Progenitor cell of endocrine pancreas (in vitro differentiated cells): ENCODE data around the gene TBX21. TPM values are rescaled to one million over a fixed set of nuclear protein-coding genes. Genes with fewer than 3 reads are reported as not detected.

Experiments
- DNase-seq: peaks from one replicate; pipeline ENCODE4 v3.0.0; 2021; ENCODE audit warnings: low spot score; ENCODE audit not compliant: unreplicated experiment
- H3K27ac Mint-ChIP-seq: 2 replicates; pipeline ENCODE4 v1.8.0; 2021; ENCODE audit warnings: mild to moderate bottlenecking, moderate library complexity, mixed read lengths
- H3K27me3 Mint-ChIP-seq: 2 replicates; pipeline ENCODE4 v1.8.0; 2021; ENCODE audit warnings: mixed read lengths
- H3K36me3 Mint-ChIP-seq: 2 replicates; pipeline ENCODE4 v1.8.0; 2022; ENCODE audit warnings: mixed read lengths; ENCODE audit not compliant: insufficient read depth
- H3K4me1 Mint-ChIP-seq: 2 replicates; pipeline ENCODE4 v1.8.0; 2021; ENCODE audit warnings: low read depth, mixed read lengths
- H3K4me3 Mint-ChIP-seq: 2 replicates; pipeline ENCODE4 v1.8.0; 2021; ENCODE audit warnings: low read depth, mild to moderate bottlenecking, moderate library complexity, mixed read lengths
- H3K9me3 Mint-ChIP-seq: 2 replicates; pipeline ENCODE4 v1.8.0; 2021; ENCODE audit warnings: low read depth, mixed read lengths
- total RNA-seq: library from RNA; stranded (reverse); gene quantifications from 2 replicates; pipeline ENCODE4 v1.2.1, GENCODE V29; 2021
- TF ChIP-seq, protein P1 (sequence below): fragments of 200-600 bp; sonication (generic); IDR thresholded peaks from one replicate; pipeline ENCODE4 v1.5.0; 2021; ENCODE audit warnings: antibody characterized with exemption, mild to moderate bottlenecking; ENCODE audit not compliant: unreplicated experiment

The TBX21 gene
- total RNA-seq, 1 donor from 2014 or later = not detected

GRCh38 chr17:47721725-47722124, 11.3 kb upstream of the TBX21 start:
- Mint-ChIP-seq H3K4me1 (no peaks in the 10 kb centered on the region), H3K27ac (no peak overlapping the region), H3K36me3 (no peaks in the 10 kb centered on the region), H3K4me3 (no peak overlapping the region), H3K9me3 (no peaks in the 10 kb centered on the region), H3K27me3 (peaks cover 93% of the 10 kb centered on the region)
- no peak for DNase-seq
- TF ChIP-seq, protein P1, sequence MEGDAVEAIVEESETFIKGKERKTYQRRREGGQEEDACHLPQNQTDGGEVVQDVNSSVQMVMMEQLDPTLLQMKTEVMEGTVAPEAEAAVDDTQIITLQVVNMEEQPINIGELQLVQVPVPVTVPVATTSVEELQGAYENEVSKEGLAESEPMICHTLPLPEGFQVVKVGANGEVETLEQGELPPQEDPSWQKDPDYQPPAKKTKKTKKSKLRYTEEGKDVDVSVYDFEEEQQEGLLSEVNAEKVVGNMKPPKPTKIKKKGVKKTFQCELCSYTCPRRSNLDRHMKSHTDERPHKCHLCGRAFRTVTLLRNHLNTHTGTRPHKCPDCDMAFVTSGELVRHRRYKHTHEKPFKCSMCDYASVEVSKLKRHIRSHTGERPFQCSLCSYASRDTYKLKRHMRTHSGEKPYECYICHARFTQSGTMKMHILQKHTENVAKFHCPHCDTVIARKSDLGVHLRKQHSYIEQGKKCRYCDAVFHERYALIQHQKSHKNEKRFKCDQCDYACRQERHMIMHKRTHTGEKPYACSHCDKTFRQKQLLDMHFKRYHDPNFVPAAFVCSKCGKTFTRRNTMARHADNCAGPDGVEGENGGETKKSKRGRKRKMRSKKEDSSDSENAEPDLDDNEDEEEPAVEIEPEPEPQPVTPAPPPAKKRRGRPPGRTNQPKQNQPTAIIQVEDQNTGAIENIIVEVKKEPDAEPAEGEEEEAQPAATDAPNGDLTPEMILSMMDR = no peak

GRCh38 chr17:47724705-47725104, 8.3 kb upstream of the TBX21 start:
- H3K27me3 Mint-ChIP-seq = peaks cover 85% of the 10 kb centered on the region
- TF ChIP-seq, protein P1 = no peak

DNA sequence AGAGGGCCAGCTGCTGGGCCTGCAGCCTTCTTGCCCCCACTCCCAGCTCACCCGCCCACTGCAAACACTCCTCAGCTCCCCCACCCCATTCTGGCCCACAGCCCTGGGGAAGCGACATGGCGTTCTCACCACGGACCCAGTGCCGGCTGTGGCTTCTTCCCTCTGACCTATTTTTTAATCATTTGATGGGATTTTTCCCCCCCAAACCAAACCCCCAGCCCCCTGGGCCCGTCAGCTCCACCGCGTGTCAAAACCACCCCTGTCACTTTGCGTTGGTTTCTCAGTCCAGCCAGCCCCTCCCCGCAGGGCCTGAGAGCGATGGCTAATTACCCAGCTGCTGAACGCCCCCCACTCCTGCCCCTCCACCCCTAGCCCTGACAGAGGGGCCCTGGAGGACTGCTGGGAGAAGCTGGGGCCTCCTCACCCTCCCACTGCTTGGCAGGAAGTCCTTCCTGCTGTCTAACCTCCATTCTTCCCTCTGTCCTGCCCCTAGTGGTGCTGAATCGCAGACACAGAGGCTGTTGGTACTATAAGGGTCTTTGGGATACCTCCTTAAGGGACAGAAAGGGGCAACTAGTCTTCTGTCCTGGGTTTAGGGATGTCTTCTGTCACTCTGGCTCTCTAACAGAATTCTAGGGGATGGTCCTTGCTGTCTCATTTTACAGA, 7.5 kb upstream of the TBX21 start:
- TF ChIP-seq, protein P1 = no peak
- H3K36me3 Mint-ChIP-seq = no peaks in the 10 kb centered on the region
- H3K4me3 Mint-ChIP-seq = no peak overlapping the region
- no peaks in the 10 kb centered on the region for H3K9me3 Mint-ChIP-seq
- no peak overlapping the region for H3K27ac Mint-ChIP-seq
- no peaks in the 10 kb centered on the region for H3K4me1 Mint-ChIP-seq
- peaks cover 83% of the 10 kb centered on the region for H3K27me3 Mint-ChIP-seq
- DNase-seq = no peak

More at GRCh38 chr17:47724705-47725104, 8.3 kb upstream of the TBX21 start:
- Mint-ChIP-seq H3K9me3 (no peaks in the 10 kb centered on the region), H3K27ac (no peak overlapping the region), H3K4me3 (no peak overlapping the region), H3K36me3 (no peaks in the 10 kb centered on the region), H3K4me1 (no peaks in the 10 kb centered on the region)
- DNase-seq = no peak

GRCh38 chr17:47726796-47727703, 6.0 kb upstream of the TBX21 start:
- no peaks in the 10 kb centered on the region for H3K36me3 Mint-ChIP-seq
- H3K9me3 Mint-ChIP-seq = no peaks in the 10 kb centered on the region
- DNase-seq = no peak
- H3K27ac Mint-ChIP-seq = no peak overlapping the region
- peaks cover 82% of the 10 kb centered on the region for H3K27me3 Mint-ChIP-seq
- H3K4me3 Mint-ChIP-seq = no peak overlapping the region
- TF ChIP-seq, protein P1 = no peak
- no peaks in the 10 kb centered on the region for H3K4me1 Mint-ChIP-seq

DNA sequence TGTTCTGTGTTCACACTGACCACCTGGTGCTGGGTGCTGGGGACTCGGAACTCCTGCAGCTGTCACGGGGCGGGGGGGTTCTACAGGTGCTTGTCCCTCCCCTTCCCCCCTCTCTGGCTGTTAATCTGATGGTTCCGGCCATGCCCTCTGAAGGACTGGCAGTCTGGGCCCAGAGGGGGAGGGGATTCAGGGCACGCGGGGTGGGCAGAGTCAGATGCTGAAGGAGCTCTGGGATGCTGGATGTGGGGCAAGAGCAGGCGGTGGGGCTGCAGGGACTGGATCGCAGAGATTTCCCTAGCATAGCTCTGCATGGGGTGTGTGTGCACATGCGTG, 5.4 kb upstream of the TBX21 start:
- no peak for DNase-seq
- Mint-ChIP-seq H3K27ac (no peak overlapping the region), H3K4me1 (no peaks in the 10 kb centered on the region), H3K4me3 (no peak overlapping the region), H3K27me3 (peaks cover 82% of the 10 kb centered on the region), H3K9me3 (no peaks in the 10 kb centered on the region), H3K36me3 (no peaks in the 10 kb centered on the region)
- TF ChIP-seq, protein P1 = no peak
